NCI-H226 (cell line): ENCODE measurements around the gene DPCD.
A peak's percentile ranks its signal among the peaks of the same experiment; 100 is the strongest.
"Not testable (repeated sequence)": the region's sequence is repeated elsewhere in the genome, so short reads cannot be mapped to it uniquely, and the experiment has no call there.

ENCODE experiments used
- DNase-seq: peaks from one replicate; pipeline ENCODE4 v3.0.0-alpha.2; 2015

Gene DPCD

GRCh38 chr10:101588879-101589278 is 758 bp downstream of the DPCD start:
- peak; percentile 67 for DNase-seq

GRCh38 chr10:101593331-101593730 is 5.2 kb downstream of the DPCD start:
- not testable (repeated sequence) for DNase-seq

- DNase-seq: no peak
Measured at GRCh38 chr10:101595591-101596433, 7.7 kb downstream of the DPCD start.

GRCh38 chr10:101597091-101597900 is 9.2 kb downstream of the DPCD start:
- DNase-seq: no peak

- no peak for DNase-seq
Measured at GRCh38 chr10:101601541-101601940, 13.4 kb downstream of the DPCD start.

- peak; percentile 69 for DNase-seq
Measured at GRCh38 chr10:101602761-101603398, 14.8 kb downstream of the DPCD start.

- DNase-seq: no peak
Measured at GRCh38 chr10:101607124-101607523, 19.0 kb downstream of the DPCD start.

- no peak for DNase-seq
Measured at GRCh38 chr10:101609481-101609880, 21.4 kb downstream of the DPCD start.

GRCh38 chr10:101611096-101611905 is 23.2 kb downstream of the DPCD start:
- DNase-seq: peak; percentile 12

GRCh38 chr10:101612086-101612485 is 24.0 kb downstream of the DPCD start:
- no peak for DNase-seq

GRCh38 chr10:101612872-101613271 is 24.8 kb downstream of the DPCD start:
- DNase-seq: no peak

- no peak for DNase-seq
Measured at GRCh38 chr10:101613646-101614045, 25.5 kb downstream of the DPCD start.

GRCh38 chr10:101614663-101615524 is 26.8 kb downstream of the DPCD start:
- DNase-seq: no peak

- DNase-seq: no peak
Measured at GRCh38 chr10:101615525-101616116, 27.5 kb downstream of the DPCD start.

- DNase-seq: no peak
Measured at GRCh38 chr10:101616415-101617101, 28.4 kb downstream of the DPCD start.

- no peak for DNase-seq
Measured at GRCh38 chr10:101617102-101617823, 29.1 kb downstream of the DPCD start.

- no peak for DNase-seq
Measured at GRCh38 chr10:101617824-101618568, 29.9 kb downstream of the DPCD start.

GRCh38 chr10:101618871-101619270 is 30.8 kb downstream of the DPCD start:
- no peak for DNase-seq

GRCh38 chr10:101619983-101620382 is 31.9 kb downstream of the DPCD start:
- no peak for DNase-seq
